ENCODE data around the gene COPS4. TPM values are rescaled to one million over a fixed set of nuclear protein-coding genes. Genes with fewer than 3 reads are reported as not detected.

Gene COPS4
- total and polyA plus RNA-seq, 10 of the 15 experiments (the other 5 are each of a cell fraction or from before 2014, with no cell fraction given), result 34.2 to 159 (median 66.7) TPM

DNA sequence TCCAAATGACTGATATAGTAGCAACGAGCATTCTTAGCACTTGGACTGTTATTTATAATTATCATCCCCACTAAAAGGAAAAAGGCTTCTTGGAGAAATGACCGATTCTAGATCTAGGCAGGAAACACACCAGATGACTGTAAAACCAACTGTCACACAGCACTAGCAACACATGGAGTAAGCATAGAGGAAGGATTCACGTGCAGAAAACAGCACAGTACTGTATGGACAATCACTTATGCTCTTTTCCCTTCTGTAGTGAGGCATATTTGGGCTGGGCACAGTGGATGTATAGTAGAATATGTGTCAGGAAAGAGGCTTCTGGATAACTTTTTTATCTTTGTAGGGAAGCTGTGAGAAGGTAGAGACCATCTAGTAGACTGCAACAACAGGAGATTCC is 6.0 kb upstream of the COPS4 start:
- intact Hi-C loops (cut with micrococcal nuclease; ENCODE audit: unreplicated experiment) (no loop called here), in situ Hi-C loops (cut with MboI) (no loop called here)
- SMC1A ChIA-PET (ENCODE audit: uncharacterized antibody, unreplicated experiment), result interaction anchor here (0.8 kb wide), 1 partner anchor 124 kb away, joined by 3 read pairs; no protein-coding TSS in a partner anchor
- Histone ChIP-seq H3K9me3 (replicated peaks; ENCODE audit: control insufficient read depth, insufficient read depth, low read length) (peaks cover 7% of the 10 kb centered on the region; the same call in 2 of the 3 replicates), H3K4me1 (ENCODE audit: control insufficient read depth, insufficient read depth, low read length) (no peaks in the 10 kb centered on the region; the same call in none of the 2 replicates), H3K27ac (ENCODE audit: control insufficient read depth, insufficient read depth) (no peak overlapping the region), H3K4me3 (no peak overlapping the region), H3K27me3 (replicated peaks in 1 of 2; ENCODE audit: control insufficient read depth in 2 of 2, insufficient read depth in 2 of 2, low read length in 1 of 2) (no peaks in the 10 kb centered on the region), H3K4me2 (ENCODE audit: control insufficient read depth, insufficient read depth) (no peak overlapping the region), H3K79me2 (ENCODE audit: control insufficient read depth, insufficient read depth, low read length) (no peaks in the 10 kb centered on the region), H3K9ac (ENCODE audit: control insufficient read depth, insufficient read depth, low read length) (no peak overlapping the region), H4K20me1 (ENCODE audit: control insufficient read depth, insufficient read depth) (no peaks in the 10 kb centered on the region), H3K36me3 (ENCODE audit: control insufficient read depth in 2 of 2, insufficient read depth in 2 of 2, low read length in 1 of 2) (no peaks in the 10 kb centered on the region), H2AFZ (ENCODE audit: control insufficient read depth, low read depth, low read length) (no peak overlapping the region)
- TF ChIP-seq ZSCAN29 (IDR thresholded peaks at IDR 0.05) (no peak), RB1 (IDR thresholded peaks at IDR 0.05; ENCODE audit: borderline replicate concordance) (no peak), NR2F1 (conservative IDR thresholded peaks at IDR 0.05) (no peak), BRCA1 (IDR thresholded peaks at IDR 0.05; ENCODE audit: low read depth, low read length) (no peak), SIX5 (IDR thresholded peaks at IDR 0.05; ENCODE audit: low read depth, low read length, severe bottlenecking) (no peak), MYB (IDR thresholded peaks at IDR 0.05; ENCODE audit: borderline replicate concordance, low read depth, low read length) (no peak), RFX5 (IDR thresholded peaks at IDR 0.05; ENCODE audit: low read depth, low read length) (no peak), SUPT20H (IDR thresholded peaks at IDR 0.05; ENCODE audit: borderline replicate concordance, control insufficient read depth, low read depth, low read length) (no peak), NFIC (IDR thresholded peaks at IDR 0.05; ENCODE audit: low read depth, low read length) (no peak), HCFC1 (IDR thresholded peaks at IDR 0.05; ENCODE audit: low read length) (no peak), TARDBP (IDR thresholded peaks at IDR 0.05; ENCODE audit: borderline replicate concordance) (no peak), TCF7 (IDR thresholded peaks at IDR 0.05; ENCODE audit: borderline replicate concordance) (no peak), GABPA (IDR thresholded peaks at IDR 0.05; ENCODE audit: low read depth) (no peak), JUNB (IDR thresholded peaks at IDR 0.05) (no peak)
- TF ChIP-seq, protein P1, sequence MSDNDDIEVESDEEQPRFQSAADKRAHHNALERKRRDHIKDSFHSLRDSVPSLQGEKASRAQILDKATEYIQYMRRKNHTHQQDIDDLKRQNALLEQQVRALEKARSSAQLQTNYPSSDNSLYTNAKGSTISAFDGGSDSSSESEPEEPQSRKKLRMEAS (IDR thresholded peaks at IDR 0.05; ENCODE audit: low read depth, low read length), result no peak
- TF ChIP-seq, protein P2, sequence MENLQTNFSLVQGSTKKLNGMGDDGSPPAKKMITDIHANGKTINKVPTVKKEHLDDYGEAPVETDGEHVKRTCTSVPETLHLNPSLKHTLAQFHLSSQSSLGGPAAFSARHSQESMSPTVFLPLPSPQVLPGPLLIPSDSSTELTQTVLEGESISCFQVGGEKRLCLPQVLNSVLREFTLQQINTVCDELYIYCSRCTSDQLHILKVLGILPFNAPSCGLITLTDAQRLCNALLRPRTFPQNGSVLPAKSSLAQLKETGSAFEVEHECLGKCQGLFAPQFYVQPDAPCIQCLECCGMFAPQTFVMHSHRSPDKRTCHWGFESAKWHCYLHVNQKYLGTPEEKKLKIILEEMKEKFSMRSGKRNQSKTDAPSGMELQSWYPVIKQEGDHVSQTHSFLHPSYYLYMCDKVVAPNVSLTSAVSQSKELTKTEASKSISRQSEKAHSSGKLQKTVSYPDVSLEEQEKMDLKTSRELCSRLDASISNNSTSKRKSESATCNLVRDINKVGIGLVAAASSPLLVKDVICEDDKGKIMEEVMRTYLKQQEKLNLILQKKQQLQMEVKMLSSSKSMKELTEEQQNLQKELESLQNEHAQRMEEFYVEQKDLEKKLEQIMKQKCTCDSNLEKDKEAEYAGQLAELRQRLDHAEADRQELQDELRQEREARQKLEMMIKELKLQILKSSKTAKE (IDR thresholded peaks at IDR 0.05; ENCODE audit: low read depth, poor library complexity, severe bottlenecking), result no peak
- TF ChIP-seq, protein P3, sequence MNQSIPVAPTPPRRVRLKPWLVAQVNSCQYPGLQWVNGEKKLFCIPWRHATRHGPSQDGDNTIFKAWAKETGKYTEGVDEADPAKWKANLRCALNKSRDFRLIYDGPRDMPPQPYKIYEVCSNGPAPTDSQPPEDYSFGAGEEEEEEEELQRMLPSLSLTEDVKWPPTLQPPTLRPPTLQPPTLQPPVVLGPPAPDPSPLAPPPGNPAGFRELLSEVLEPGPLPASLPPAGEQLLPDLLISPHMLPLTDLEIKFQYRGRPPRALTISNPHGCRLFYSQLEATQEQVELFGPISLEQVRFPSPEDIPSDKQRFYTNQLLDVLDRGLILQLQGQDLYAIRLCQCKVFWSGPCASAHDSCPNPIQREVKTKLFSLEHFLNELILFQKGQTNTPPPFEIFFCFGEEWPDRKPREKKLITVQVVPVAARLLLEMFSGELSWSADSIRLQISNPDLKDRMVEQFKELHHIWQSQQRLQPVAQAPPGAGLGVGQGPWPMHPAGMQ (IDR thresholded peaks at IDR 0.05; ENCODE audit: borderline replicate concordance), result no peak
- TF ChIP-seq, protein P4, sequence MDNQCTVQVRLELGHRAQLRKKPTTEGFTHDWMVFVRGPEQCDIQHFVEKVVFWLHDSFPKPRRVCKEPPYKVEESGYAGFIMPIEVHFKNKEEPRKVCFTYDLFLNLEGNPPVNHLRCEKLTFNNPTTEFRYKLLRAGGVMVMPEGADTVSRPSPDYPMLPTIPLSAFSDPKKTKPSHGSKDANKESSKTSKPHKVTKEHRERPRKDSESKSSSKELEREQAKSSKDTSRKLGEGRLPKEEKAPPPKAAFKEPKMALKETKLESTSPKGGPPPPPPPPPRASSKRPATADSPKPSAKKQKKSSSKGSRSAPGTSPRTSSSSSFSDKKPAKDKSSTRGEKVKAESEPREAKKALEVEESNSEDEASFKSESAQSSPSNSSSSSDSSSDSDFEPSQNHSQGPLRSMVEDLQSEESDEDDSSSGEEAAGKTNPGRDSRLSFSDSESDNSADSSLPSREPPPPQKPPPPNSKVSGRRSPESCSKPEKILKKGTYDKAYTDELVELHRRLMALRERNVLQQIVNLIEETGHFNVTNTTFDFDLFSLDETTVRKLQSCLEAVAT (IDR thresholded peaks at IDR 0.05), result no peak
- no peak for DNase-seq (ENCODE audit: low read depth, low spot score)
- CTCF ChIA-PET, result no interaction called here
- 32% methylated on average over 3 of the region's 3 CpGs for WGBS (ENCODE audit: insufficient coverage, insufficient replicate concordance, low lambda C conversion rate, missing lambda C conversion rate)
- ATAC-seq, result no peak
- RAD21 ChIA-PET (ENCODE audit: unreplicated experiment), result no interaction called here
- FAIRE-seq, result no peak
- BruUV-seq (replicated peaks), result no TSS peak
- POLR2A ChIA-PET, result no interaction called here

Measured in GM12878 (cell line).